Measurements from ENCODE around the gene STAMBP. TPM values are rescaled to one million over a fixed set of nuclear protein-coding genes. Genes with fewer than 3 reads are reported as not detected.

The STAMBP gene
- polyA plus RNA-seq, 1 donor from 2014 or later, result 69.1 TPM

DNA sequence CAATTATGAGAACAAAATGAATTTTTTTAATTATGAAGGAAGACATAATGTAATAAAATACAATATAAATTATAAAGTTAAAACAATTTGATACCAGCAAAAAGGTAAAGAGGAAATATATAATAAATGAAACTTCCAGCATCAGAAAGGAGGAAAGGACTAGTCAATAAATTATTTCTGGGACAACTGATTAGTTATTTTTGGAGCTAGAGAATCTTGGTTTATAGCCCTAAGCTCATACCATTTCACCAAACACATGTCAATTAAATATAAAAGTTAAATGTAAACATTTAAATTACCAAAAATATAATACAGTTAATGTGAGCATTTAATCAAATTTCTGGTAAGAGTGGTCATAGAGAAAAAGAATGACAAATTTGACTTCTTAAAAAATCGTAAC lies 76.2 kb downstream of the STAMBP start:
- TF ChIP-seq POLR2AphosphoS5 (IDR thresholded peaks at IDR 0.05), result no peak
- TF ChIP-seq, protein P1, sequence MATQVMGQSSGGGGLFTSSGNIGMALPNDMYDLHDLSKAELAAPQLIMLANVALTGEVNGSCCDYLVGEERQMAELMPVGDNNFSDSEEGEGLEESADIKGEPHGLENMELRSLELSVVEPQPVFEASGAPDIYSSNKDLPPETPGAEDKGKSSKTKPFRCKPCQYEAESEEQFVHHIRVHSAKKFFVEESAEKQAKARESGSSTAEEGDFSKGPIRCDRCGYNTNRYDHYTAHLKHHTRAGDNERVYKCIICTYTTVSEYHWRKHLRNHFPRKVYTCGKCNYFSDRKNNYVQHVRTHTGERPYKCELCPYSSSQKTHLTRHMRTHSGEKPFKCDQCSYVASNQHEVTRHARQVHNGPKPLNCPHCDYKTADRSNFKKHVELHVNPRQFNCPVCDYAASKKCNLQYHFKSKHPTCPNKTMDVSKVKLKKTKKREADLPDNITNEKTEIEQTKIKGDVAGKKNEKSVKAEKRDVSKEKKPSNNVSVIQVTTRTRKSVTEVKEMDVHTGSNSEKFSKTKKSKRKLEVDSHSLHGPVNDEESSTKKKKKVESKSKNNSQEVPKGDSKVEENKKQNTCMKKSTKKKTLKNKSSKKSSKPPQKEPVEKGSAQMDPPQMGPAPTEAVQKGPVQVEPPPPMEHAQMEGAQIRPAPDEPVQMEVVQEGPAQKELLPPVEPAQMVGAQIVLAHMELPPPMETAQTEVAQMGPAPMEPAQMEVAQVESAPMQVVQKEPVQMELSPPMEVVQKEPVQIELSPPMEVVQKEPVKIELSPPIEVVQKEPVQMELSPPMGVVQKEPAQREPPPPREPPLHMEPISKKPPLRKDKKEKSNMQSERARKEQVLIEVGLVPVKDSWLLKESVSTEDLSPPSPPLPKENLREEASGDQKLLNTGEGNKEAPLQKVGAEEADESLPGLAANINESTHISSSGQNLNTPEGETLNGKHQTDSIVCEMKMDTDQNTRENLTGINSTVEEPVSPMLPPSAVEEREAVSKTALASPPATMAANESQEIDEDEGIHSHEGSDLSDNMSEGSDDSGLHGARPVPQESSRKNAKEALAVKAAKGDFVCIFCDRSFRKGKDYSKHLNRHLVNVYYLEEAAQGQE (IDR thresholded peaks at IDR 0.05; ENCODE audit: borderline replicate concordance), result no peak
- TF ChIP-seq, protein P2, sequence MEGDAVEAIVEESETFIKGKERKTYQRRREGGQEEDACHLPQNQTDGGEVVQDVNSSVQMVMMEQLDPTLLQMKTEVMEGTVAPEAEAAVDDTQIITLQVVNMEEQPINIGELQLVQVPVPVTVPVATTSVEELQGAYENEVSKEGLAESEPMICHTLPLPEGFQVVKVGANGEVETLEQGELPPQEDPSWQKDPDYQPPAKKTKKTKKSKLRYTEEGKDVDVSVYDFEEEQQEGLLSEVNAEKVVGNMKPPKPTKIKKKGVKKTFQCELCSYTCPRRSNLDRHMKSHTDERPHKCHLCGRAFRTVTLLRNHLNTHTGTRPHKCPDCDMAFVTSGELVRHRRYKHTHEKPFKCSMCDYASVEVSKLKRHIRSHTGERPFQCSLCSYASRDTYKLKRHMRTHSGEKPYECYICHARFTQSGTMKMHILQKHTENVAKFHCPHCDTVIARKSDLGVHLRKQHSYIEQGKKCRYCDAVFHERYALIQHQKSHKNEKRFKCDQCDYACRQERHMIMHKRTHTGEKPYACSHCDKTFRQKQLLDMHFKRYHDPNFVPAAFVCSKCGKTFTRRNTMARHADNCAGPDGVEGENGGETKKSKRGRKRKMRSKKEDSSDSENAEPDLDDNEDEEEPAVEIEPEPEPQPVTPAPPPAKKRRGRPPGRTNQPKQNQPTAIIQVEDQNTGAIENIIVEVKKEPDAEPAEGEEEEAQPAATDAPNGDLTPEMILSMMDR (IDR thresholded peaks at IDR 0.05; ENCODE audit: poor library complexity, severe bottlenecking), result no peak
- TF ChIP-seq TAF1 (IDR thresholded peaks at IDR 0.05; ENCODE audit: low read depth), result no peak
- TF ChIP-seq RAD21 (conservative IDR thresholded peaks at IDR 0.05), result no peak
- no peak for TF ChIP-seq MXI1 (conservative IDR thresholded peaks at IDR 0.05; ENCODE audit: poor library complexity, severe bottlenecking)
- no peak for TF ChIP-seq EZH2 (IDR thresholded peaks at IDR 0.05; ENCODE audit: borderline replicate concordance, insufficient read depth, low read length, poor library complexity, severe bottlenecking)
- no peak for TF ChIP-seq EP300 (conservative IDR thresholded peaks at IDR 0.05; ENCODE audit: poor library complexity, severe bottlenecking)
- TF ChIP-seq SMC3 (conservative IDR thresholded peaks at IDR 0.05; ENCODE audit: poor library complexity), result no peak
- Histone ChIP-seq H3K27me3 (ENCODE audit: insufficient read depth, low read depth, low read length) (no peaks in the 10 kb centered on the region), H4K20me1 (ENCODE audit: insufficient read depth) (no peaks in the 10 kb centered on the region), H3K4me2 (ENCODE audit: low read length) (no peak overlapping the region), H3K27ac (ENCODE audit: low read length) (no peak overlapping the region), H3K9ac (ENCODE audit: low read length) (no peak overlapping the region), H2AFZ (ENCODE audit: low read depth, low read length) (no peak overlapping the region), H3K4me3 (ENCODE audit: low read length) (no peak overlapping the region), H3K36me3 (ENCODE audit: insufficient read depth, low read length) (no peaks in the 10 kb centered on the region), H3K9me2 (ENCODE audit: insufficient read depth, low read length) (no peaks in the 10 kb centered on the region), H3K79me2 (replicated peaks; ENCODE audit: insufficient read depth, low read length) (no peaks in the 10 kb centered on the region), H3K9me3 (ENCODE audit: low read length) (no peaks in the 10 kb centered on the region), H3F3A (ENCODE audit: insufficient read depth, low read length, poor library complexity, severe bottlenecking) (no peaks in the 10 kb centered on the region)

DNA sequence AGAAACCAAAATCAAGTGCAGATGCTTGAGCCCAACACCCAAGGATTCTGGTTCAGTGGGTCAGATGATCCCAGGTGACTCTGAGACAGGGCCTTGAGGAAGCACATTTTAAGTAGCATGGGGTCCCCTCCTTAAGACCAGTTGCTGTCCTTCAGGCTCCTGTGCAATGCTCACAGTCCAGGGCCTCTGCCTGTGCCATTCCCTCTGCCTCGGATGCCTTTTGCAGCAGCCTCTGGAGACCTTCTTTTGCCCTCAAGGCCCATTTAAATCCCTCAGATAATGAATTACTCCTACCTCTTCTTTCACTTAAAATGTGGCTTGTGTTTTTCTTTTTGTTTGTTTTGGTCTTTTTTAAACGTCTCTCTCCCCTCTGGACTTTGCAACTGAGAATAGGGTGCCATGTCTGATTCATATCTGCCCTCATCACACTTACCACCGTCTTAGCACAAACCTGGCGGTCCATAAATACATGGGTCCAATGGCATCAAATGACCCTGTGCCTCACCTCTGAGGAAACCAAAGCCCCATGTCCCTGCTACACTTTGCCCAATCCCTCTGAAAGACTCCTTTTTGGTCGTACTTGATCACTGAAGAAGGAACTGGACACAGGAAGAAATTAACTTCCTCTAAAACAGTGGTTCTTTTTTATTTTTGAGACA lies 78.2 kb downstream of the STAMBP start:
- no peak overlapping the region for H3K27ac ChIP-seq (ENCODE audit: low read length)
- no peaks in the 10 kb centered on the region for H3K36me3 ChIP-seq (ENCODE audit: insufficient read depth, low read length)
- no peaks in the 10 kb centered on the region for H3K27me3 ChIP-seq (ENCODE audit: insufficient read depth, low read depth, low read length)
- H3K9ac ChIP-seq (ENCODE audit: low read length), result no peak overlapping the region
- H2AFZ ChIP-seq (ENCODE audit: low read depth, low read length), result no peak overlapping the region
- H4K20me1 ChIP-seq (ENCODE audit: insufficient read depth), result no peaks in the 10 kb centered on the region
- TF ChIP-seq RAD21 (conservative IDR thresholded peaks at IDR 0.05), result no peak
- no peak for TF ChIP-seq MXI1 (conservative IDR thresholded peaks at IDR 0.05; ENCODE audit: poor library complexity, severe bottlenecking)
- no peak for TF ChIP-seq TAF1 (IDR thresholded peaks at IDR 0.05; ENCODE audit: low read depth)
- TF ChIP-seq, protein P2 (IDR thresholded peaks at IDR 0.05; ENCODE audit: poor library complexity, severe bottlenecking), result no peak
- TF ChIP-seq SMC3 (conservative IDR thresholded peaks at IDR 0.05; ENCODE audit: poor library complexity), result no peak
- no peaks in the 10 kb centered on the region for H3K9me2 ChIP-seq (ENCODE audit: insufficient read depth, low read length)
- no peak overlapping the region for H3K4me2 ChIP-seq (ENCODE audit: low read length)
- no peaks in the 10 kb centered on the region for H3K9me3 ChIP-seq (ENCODE audit: low read length)
- H3K79me2 ChIP-seq (replicated peaks; ENCODE audit: insufficient read depth, low read length), result no peaks in the 10 kb centered on the region
- H3F3A ChIP-seq (ENCODE audit: insufficient read depth, low read length, poor library complexity, severe bottlenecking), result no peaks in the 10 kb centered on the region
- no peak overlapping the region for H3K4me3 ChIP-seq (ENCODE audit: low read length)
